Lung (tissue), 12 donors: ENCODE measurements around the gene ABLIM2. TPM values are rescaled to one million over a fixed set of nuclear protein-coding genes. Genes with fewer than 3 reads are reported as not detected.

Experiments
- ATAC-seq: fragments of 200-7000 bp; cut with Tn5 transposase; one replicate; pipeline ENCODE4 v1.9.1; 2020; ENCODE audit warnings: moderate number of reproducible peaks; ENCODE audit not compliant: insufficient read depth, low FRiP score
- DNase-seq, 3 donors: peaks; one replicate each; pipeline ENCODE4 v3.0.0-alpha.2; 2013 to 2017
- H3K27ac ChIP-seq, 2 donors: one replicate each; pipeline ENCODE4 v1.5.1; 2013; ENCODE audit warnings: mild to moderate bottlenecking in 2 of 2, moderate library complexity in 2 of 2, control low read depth in 1 of 2, inconsistent platforms in 1 of 2, low read depth in 1 of 2, low read length in 1 of 2
- H3K27me3 ChIP-seq, 3 donors: one replicate each; pipeline ENCODE4 v1.5.1; 2013; ENCODE audit warnings: low read length in 2 of 3; ENCODE audit not compliant: control insufficient read depth in 3 of 3, insufficient read depth in 3 of 3
- H3K36me3 ChIP-seq, 4 donors: one replicate each; pipeline ENCODE4 v1.5.1; 2013; ENCODE audit warnings: low read length in 4 of 4, mild to moderate bottlenecking in 1 of 4, moderate library complexity in 1 of 4; ENCODE audit not compliant: control insufficient read depth in 4 of 4, insufficient read depth in 4 of 4
- H3K4me1 ChIP-seq, 5 donors: one replicate each; pipeline ENCODE4 v1.5.1; 2013; ENCODE audit warnings: low read length in 5 of 5, mild to moderate bottlenecking in 2 of 5, moderate library complexity in 1 of 5; ENCODE audit not compliant: control insufficient read depth in 5 of 5, insufficient read depth in 5 of 5
- H3K4me3 ChIP-seq: one replicate; pipeline ENCODE4 v1.5.1; 2013; ENCODE audit warnings: mild to moderate bottlenecking, control low read depth, moderate library complexity
- H3K9ac ChIP-seq, 2 donors: one replicate each; pipeline ENCODE4 v1.5.1; 2013; ENCODE audit warnings: low read length in 2 of 2, control low read depth in 1 of 2; ENCODE audit not compliant: insufficient read depth in 1 of 2
- H3K9me3 ChIP-seq, 4 donors: one replicate each; pipeline ENCODE4 v1.5.1; 2013; ENCODE audit warnings: low read length in 3 of 4, mild to moderate bottlenecking in 1 of 4, moderate library complexity in 1 of 4; ENCODE audit not compliant: control insufficient read depth in 4 of 4, insufficient read depth in 3 of 4
- WGBS, 2 donors: extraction: QIAGEN DNeasy Blood & Tissue Kit; methylation state at CpG; one replicate each; pipeline ENCODE4 v1.1.7; 2013; 5-methylcytosine and 5-hydroxymethylcytosine counted together
- polyA plus RNA-seq, 2 donors: library from polyadenylated mRNA; stranded (reverse); fragments of 200-250 nt; gene quantifications; one replicate each; pipeline ENCODE4 v1.2.1, GENCODE V29; 2013
- total RNA-seq, 2 donors: library from RNA; depleted of rRNA in 1 of 2; stranded (reverse); fragments of >200 nt in 1 of 2; gene quantifications; one replicate each; pipeline ENCODE4 v1.2.1, GENCODE V29; 2014 to 2021
- TF ChIP-seq, protein P1 (sequence below): IDR thresholded peaks from 2 replicates; pipeline ENCODE4 v1.5.1; 2012; ENCODE audit warnings: mild to moderate bottlenecking; ENCODE audit errors: control extremely low read depth, extremely low read depth
- donor health status: control.
- donor health status: control.
- donor health status: Bipolar disorder and iron deficiency.
- donor health status: healthy.
- donor health status: DM: yes; HTN: yes; CAD: no.

Gene ABLIM2
- total and polyA plus RNA-seq, 4 donors, result 1.7 to 10.9 (median 5.2) TPM

- ATAC-seq, result no peak
Observed at GRCh38 chr4:8099981-8100464, 58.6 kb downstream of the ABLIM2 start.

DNA sequence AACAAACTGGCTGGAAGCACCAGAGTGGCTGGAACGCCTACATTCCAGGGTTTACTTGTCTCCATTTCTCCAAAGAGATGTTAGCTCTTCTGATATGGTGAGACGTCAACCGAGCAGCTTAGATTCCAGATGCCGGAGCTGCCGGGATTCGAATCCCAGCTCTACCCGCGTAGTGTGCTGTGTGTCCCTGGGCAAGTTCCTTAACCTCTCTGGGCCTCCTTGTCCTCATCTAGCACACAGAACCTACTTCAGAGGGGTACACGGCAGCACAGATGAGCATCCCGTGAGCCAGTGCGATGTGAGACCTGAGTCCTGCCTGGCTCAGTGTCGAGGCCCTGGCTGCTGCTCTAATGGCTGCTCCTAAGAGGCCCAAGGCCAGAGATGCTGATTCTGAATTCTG is 60.1 kb downstream of the ABLIM2 start:
- Histone ChIP-seq H3K27me3 (no peaks in the 10 kb centered on the region), H3K9ac (no peak overlapping the region), H3K4me1 (no peaks in the 10 kb centered on the region), H3K27ac (no peak overlapping the region), H3K9me3 (no peaks in the 10 kb centered on the region), H3K4me3 (no peak overlapping the region), H3K36me3 (no peaks in the 10 kb centered on the region)
- 91 to 93% methylated on average over 12 of the region's 12 CpGs for WGBS, 2 donors
- TF ChIP-seq, protein P1, sequence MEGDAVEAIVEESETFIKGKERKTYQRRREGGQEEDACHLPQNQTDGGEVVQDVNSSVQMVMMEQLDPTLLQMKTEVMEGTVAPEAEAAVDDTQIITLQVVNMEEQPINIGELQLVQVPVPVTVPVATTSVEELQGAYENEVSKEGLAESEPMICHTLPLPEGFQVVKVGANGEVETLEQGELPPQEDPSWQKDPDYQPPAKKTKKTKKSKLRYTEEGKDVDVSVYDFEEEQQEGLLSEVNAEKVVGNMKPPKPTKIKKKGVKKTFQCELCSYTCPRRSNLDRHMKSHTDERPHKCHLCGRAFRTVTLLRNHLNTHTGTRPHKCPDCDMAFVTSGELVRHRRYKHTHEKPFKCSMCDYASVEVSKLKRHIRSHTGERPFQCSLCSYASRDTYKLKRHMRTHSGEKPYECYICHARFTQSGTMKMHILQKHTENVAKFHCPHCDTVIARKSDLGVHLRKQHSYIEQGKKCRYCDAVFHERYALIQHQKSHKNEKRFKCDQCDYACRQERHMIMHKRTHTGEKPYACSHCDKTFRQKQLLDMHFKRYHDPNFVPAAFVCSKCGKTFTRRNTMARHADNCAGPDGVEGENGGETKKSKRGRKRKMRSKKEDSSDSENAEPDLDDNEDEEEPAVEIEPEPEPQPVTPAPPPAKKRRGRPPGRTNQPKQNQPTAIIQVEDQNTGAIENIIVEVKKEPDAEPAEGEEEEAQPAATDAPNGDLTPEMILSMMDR, result no peak
- ATAC-seq, result no peak
- DNase-seq, result no peak

More at GRCh38 chr4:8099981-8100464, 58.6 kb downstream of the ABLIM2 start:
- no peaks in the 10 kb centered on the region for H3K4me1 ChIP-seq
- no peak overlapping the region for H3K9ac ChIP-seq
- H3K27me3 ChIP-seq, result no peaks in the 10 kb centered on the region
- H3K4me3 ChIP-seq, result no peak overlapping the region
- TF ChIP-seq, protein P1, result no peak
- H3K27ac ChIP-seq, result no peak overlapping the region
- peak in 1 of 3 donors; percentile 27 for DNase-seq
- WGBS, 2 donors, result 68 to 82% methylated on average over 4 of the region's 4 CpGs
- H3K36me3 ChIP-seq, result no peaks in the 10 kb centered on the region
- H3K9me3 ChIP-seq, result no peaks in the 10 kb centered on the region

DNA sequence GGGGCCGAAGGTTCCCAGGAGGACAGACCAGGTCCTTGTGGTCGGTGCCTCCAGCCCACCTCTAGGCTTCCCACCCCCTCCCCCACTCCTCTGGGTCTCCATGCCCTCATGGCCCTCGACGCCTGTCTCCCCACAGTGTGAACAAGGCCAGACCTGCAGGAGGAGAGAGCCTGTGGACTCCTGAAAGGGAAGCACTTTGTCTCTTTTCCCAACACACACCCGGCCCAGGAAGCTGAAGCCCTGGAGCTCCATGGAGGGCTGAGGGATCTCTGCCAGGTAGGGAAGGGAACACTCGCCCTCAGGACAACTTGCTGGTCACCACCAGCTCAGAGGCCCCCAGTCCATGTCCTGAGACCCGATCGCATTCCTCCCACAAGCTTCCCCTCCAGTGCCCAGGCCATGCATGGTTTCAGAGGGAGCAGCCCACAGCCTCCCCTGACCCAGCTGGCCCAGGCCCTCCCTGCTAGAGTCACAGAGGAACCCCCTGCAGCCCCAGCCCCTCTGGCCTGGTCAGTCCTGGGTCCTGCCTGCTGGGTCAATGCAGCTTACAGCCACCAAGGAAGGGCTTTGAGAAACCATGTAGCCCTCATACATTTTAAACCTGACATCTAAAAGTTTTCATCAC is 60.8 kb downstream of the ABLIM2 start:
- TF ChIP-seq, protein P1, result no peak
- DNase-seq (no peak), ATAC-seq (no peak)
- Histone ChIP-seq H3K4me3 (no peak overlapping the region), H3K4me1 (no peaks in the 10 kb centered on the region), H3K36me3 (no peaks in the 10 kb centered on the region), H3K27ac (no peak overlapping the region), H3K27me3 (no peaks in the 10 kb centered on the region), H3K9me3 (no peaks in the 10 kb centered on the region), H3K9ac (no peak overlapping the region)
- WGBS, 2 donors, result 80 to 81% methylated on average over 8 of the region's 8 CpGs

DNA sequence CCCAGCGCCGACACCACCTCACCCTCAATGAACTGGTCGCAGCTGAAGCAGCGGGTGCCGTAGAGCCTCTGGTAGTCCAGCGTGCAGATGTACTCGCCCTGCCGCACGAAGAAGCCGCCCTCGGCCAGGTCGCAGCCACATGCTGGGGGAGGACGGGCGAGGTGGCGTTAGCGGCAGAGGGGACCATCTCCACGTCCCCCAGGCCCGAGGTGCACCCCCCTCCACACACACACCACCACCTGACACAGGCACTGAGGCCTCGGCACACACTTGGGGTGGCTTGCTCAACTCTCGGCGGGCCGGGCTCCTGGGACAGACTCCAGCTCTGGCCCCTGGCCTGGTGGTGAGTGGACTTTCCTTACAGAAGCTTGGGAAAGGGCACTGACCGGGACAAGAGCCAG is 61.5 kb downstream of the ABLIM2 start:
- ATAC-seq, result no peak
- 93 to 94% methylated on average over 23 of the region's 23 CpGs for WGBS, 2 donors
- TF ChIP-seq, protein P1, result no peak

More for the DNA sequence above, 61.5 kb downstream of the ABLIM2 start:
- H3K27ac ChIP-seq, result peak overlapping the region in 1 of 2 donors; percentile 7
- no peak overlapping the region for H3K4me3 ChIP-seq
- H3K36me3 ChIP-seq, result no peaks in the 10 kb centered on the region
- DNase-seq, result no peak
- H3K9ac ChIP-seq, result no peak overlapping the region
- no peaks in the 10 kb centered on the region for H3K9me3 ChIP-seq
- no peaks in the 10 kb centered on the region for H3K27me3 ChIP-seq
- H3K4me1 ChIP-seq, result no peaks in the 10 kb centered on the region
